CD4-positive, alpha-beta T cell (primary cell): Measurements from ENCODE around the gene SYT6. TPM values are rescaled to one million over a fixed set of nuclear protein-coding genes. Genes with fewer than 3 reads are reported as not detected.

Experiments
- ATAC-seq: fragments of 200-7000 bp; cut with Tn5 transposase; one replicate; pipeline ENCODE4 v1.10.0; 2022; ENCODE audit warnings: mild to moderate bottlenecking; ENCODE audit not compliant: poor library complexity
- CTCF ChIA-PET: fragments of 350-600 bp; sonication (Branson Sonifier 250); formaldehyde crosslinking; loops from one replicate; lab custom pipeline; 2021; ENCODE audit warnings: antibody characterized with exemption, inconsistent platforms; lab: Charles Lee
- POLR2A ChIA-PET: fragments of 350-600 bp; sonication (Branson Sonifier 250); formaldehyde crosslinking; loops from one replicate; lab custom pipeline; 2021; ENCODE audit warnings: antibody characterized with exemption, inconsistent platforms; lab: Charles Lee
- DNase-seq, 14 experiments: peaks; one replicate each; pipeline ENCODE4 v3.0.0-alpha.2; 2013 to 2020; ENCODE audit warnings: mixed read lengths in 2 of 14
- H3K27ac ChIP-seq, 2 donors: one replicate each; pipeline versions ENCODE4 v1.5.1 to v1.7.0; 2013; ENCODE audit warnings: low read length in 2 of 2, low read depth in 1 of 2, mild to moderate bottlenecking in 1 of 2
- H3K27me3 ChIP-seq, 2 experiments: 1 replicate in 1 of 2; 2 replicates in 1 of 2; pipeline versions ENCODE4 v1.6.1 to v1.7.0; 2013; ENCODE audit warnings: low read length in 2 of 2, control low read depth in 1 of 2, mild to moderate bottlenecking in 1 of 2, moderate library complexity in 1 of 2; ENCODE audit not compliant: insufficient read depth in 2 of 2, control insufficient read depth in 1 of 2
- H3K36me3 ChIP-seq: one replicate; pipeline ENCODE4 v1.6.1; 2013; ENCODE audit warnings: low read length, control low read depth; ENCODE audit not compliant: insufficient read depth
- H3K4me1 ChIP-seq: one replicate; pipeline ENCODE4 v1.6.1; 2013; ENCODE audit warnings: low read length, control low read depth; ENCODE audit not compliant: insufficient read depth
- H3K4me3 ChIP-seq: one replicate; pipeline ENCODE4 v1.5.1; 2013; ENCODE audit warnings: mild to moderate bottlenecking, low read length, moderate library complexity
- H3K9me3 ChIP-seq, 2 experiments: 1 replicate in 1 of 2; 2 replicates in 1 of 2; pipeline versions ENCODE4 v1.6.1 to v1.7.0; 2013; ENCODE audit warnings: low read length in 2 of 2, mild to moderate bottlenecking in 2 of 2, control low read depth in 1 of 2, moderate library complexity in 1 of 2; ENCODE audit not compliant: control insufficient read depth in 1 of 2, insufficient read depth in 1 of 2
- H3K27ac Mint-ChIP-seq: one replicate; pipeline ENCODE4 v1.8.0; 2020; ENCODE audit warnings: mixed read lengths
- H3K27me3 Mint-ChIP-seq: one replicate; pipeline ENCODE4 v1.8.0; 2021; ENCODE audit warnings: mixed read lengths
- H3K36me3 Mint-ChIP-seq: one replicate; pipeline ENCODE4 v1.8.0; 2021; ENCODE audit warnings: low read depth, mixed read lengths
- H3K4me1 Mint-ChIP-seq: one replicate; pipeline ENCODE4 v1.8.0; 2021; ENCODE audit warnings: low read depth, mixed read lengths
- H3K4me3 Mint-ChIP-seq: one replicate; pipeline ENCODE4 v1.8.0; 2020; ENCODE audit warnings: mild to moderate bottlenecking, mixed read lengths
- H3K9me3 Mint-ChIP-seq: one replicate; pipeline ENCODE4 v1.8.0; 2020; ENCODE audit warnings: mixed read lengths
- intact Hi-C, 2 experiments: fragments of 100-400 bp; cut with DNase I in 1 of 2; cut with micrococcal nuclease in 1 of 2; formaldehyde crosslinking; loops; one replicate each; pipeline versions ENCODE4 v1.15.1 to v1.9.0; 2023 to 2025; cut with DNase I, micrococcal nuclease
- total RNA-seq, 174 experiments: library from RNA in 2 of 174; stranded (reverse) in 2 of 174; gene quantifications; one replicate each; pipeline ENCODE4 v1.2.3 and lab custom pipeline; 2021 to 2026
- TF ChIP-seq, protein P1 (sequence below): fragments of 200-600 bp; IDR thresholded peaks from one replicate; pipeline ENCODE4 v1.8.0; 2022; ENCODE audit warnings: antibody characterized with exemption, mild to moderate bottlenecking

The SYT6 gene
- total RNA-seq, 2 experiments from 2014 or later: not detected

DNA sequence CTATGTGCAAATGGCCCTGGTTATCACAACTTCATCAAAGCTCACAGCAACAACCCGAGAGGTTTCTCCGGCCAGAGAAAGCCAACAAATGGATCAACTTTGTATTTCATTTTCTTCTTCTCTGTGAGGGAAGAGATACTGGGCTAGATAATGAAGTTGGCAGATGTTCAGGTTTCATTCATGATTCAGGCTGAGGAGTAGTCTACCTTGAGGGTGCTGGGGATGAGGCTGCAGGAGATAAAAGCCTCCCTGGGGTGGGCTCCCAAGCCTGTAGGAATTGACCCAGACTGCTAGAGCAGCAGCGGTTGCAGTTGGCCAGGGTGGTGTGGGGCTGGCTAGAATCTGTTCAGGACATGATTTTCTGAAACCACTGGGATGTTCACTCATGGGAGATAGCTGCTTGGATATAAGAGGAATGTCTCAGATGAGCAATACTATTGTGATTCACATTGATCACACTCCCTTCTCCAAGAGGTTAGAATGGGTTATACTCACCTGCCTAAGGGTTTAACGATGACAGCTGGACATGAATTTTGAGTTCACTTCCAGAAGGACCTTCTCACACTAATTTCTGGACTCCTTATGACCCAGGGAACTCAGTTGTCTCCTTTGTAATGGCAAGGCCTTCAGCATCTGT is 64.0 kb downstream of the SYT6 start:
- no peak for DNase-seq
- H3K9me3 ChIP-seq: no peaks in the 10 kb centered on the region
- no peaks in the 10 kb centered on the region for H3K27me3 Mint-ChIP-seq
- no peaks in the 10 kb centered on the region for H3K9me3 Mint-ChIP-seq
- intact Hi-C loops: no loop called here
- ATAC-seq: no peak
- ChIA-PET CTCF (no interaction called here), POLR2A (no interaction called here)
- TF ChIP-seq, protein P1, sequence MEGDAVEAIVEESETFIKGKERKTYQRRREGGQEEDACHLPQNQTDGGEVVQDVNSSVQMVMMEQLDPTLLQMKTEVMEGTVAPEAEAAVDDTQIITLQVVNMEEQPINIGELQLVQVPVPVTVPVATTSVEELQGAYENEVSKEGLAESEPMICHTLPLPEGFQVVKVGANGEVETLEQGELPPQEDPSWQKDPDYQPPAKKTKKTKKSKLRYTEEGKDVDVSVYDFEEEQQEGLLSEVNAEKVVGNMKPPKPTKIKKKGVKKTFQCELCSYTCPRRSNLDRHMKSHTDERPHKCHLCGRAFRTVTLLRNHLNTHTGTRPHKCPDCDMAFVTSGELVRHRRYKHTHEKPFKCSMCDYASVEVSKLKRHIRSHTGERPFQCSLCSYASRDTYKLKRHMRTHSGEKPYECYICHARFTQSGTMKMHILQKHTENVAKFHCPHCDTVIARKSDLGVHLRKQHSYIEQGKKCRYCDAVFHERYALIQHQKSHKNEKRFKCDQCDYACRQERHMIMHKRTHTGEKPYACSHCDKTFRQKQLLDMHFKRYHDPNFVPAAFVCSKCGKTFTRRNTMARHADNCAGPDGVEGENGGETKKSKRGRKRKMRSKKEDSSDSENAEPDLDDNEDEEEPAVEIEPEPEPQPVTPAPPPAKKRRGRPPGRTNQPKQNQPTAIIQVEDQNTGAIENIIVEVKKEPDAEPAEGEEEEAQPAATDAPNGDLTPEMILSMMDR: no peak
- H3K27ac ChIP-seq: no peak overlapping the region
- no peak overlapping the region for H3K4me3 ChIP-seq
- H3K4me1 Mint-ChIP-seq: no peaks in the 10 kb centered on the region
- no peak overlapping the region for H3K4me3 Mint-ChIP-seq
- no peaks in the 10 kb centered on the region for H3K36me3 Mint-ChIP-seq
- H3K4me1 ChIP-seq: peaks cover 3% of the 10 kb centered on the region
- H3K27ac Mint-ChIP-seq: no peak overlapping the region
- H3K27me3 ChIP-seq: no peaks in the 10 kb centered on the region
- H3K36me3 ChIP-seq: no peaks in the 10 kb centered on the region

- no peaks in the 10 kb centered on the region for H3K4me1 Mint-ChIP-seq
- H3K36me3 Mint-ChIP-seq: no peaks in the 10 kb centered on the region
- intact Hi-C loops: no loop called here
These were observed 65.0 kb downstream of the SYT6 start for GRCh38 chr1:114088392-114089299.

DNA sequence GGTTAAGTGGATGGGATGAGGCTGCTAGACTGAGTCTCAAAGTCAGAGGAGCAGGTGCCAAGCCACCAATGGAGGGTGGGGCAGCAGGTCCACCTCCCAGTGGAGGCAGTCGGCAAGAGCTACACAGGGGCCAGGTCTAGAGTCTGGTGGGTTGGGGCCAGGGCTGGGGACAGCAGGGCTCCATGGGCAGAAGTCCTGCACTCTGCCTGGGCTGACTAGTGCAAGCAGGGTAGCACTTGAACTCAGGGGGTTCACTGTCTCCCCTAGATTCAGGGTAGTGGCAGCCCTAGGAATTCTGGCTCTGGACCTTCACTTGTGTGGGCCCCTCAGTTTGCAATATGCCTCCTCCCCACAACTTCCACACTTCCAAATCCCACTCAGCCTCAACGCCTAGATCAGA is 66.2 kb downstream of the SYT6 start:
- Mint-ChIP-seq H3K9me3 (no peaks in the 10 kb centered on the region), H3K36me3 (no peaks in the 10 kb centered on the region), H3K27ac (no peak overlapping the region), H3K4me1 (no peaks in the 10 kb centered on the region), H3K27me3 (no peaks in the 10 kb centered on the region), H3K4me3 (no peak overlapping the region)
- ATAC-seq: no peak
- CTCF ChIA-PET: no interaction called here
- TF ChIP-seq, protein P1: no peak
- POLR2A ChIA-PET: no interaction called here
- Histone ChIP-seq H3K9me3 (no peaks in the 10 kb centered on the region), H3K27ac (no peak overlapping the region), H3K4me1 (no peaks in the 10 kb centered on the region), H3K27me3 (no peaks in the 10 kb centered on the region), H3K36me3 (no peaks in the 10 kb centered on the region), H3K4me3 (no peak overlapping the region)
- intact Hi-C loops: no loop called here
- DNase-seq: no peak

More at GRCh38 chr1:114088392-114089299, 65.0 kb downstream of the SYT6 start:
- no peaks in the 10 kb centered on the region for H3K4me1 ChIP-seq
- H3K4me3 ChIP-seq: no peak overlapping the region
- CTCF ChIA-PET: no interaction called here
- no peaks in the 10 kb centered on the region for H3K36me3 ChIP-seq
- ATAC-seq (no peak), DNase-seq (no peak)
- POLR2A ChIA-PET: no interaction called here
- no peaks in the 10 kb centered on the region for H3K27me3 ChIP-seq
- no peak overlapping the region for H3K27ac Mint-ChIP-seq
- H3K27ac ChIP-seq: no peak overlapping the region
- no peaks in the 10 kb centered on the region for H3K9me3 Mint-ChIP-seq
- H3K9me3 ChIP-seq: no peaks in the 10 kb centered on the region
- no peaks in the 10 kb centered on the region for H3K27me3 Mint-ChIP-seq
- TF ChIP-seq, protein P1: no peak
- H3K4me3 Mint-ChIP-seq: no peak overlapping the region
